ENCODE measurements around the gene LPCAT2.

The LPCAT2 gene

GRCh38 chr16:55508941-55509931 lies at the start of gene LPCAT2:
Gene LPCAT2 (plus strand): TSS chr16:55509072. CDS start chr16:55509182, 110 bp downstream.
- peak; percentile 79 to 88 for DNase-seq (ENCODE audit: low read depth in 1 of 2, low spot score in 1 of 2)
- in situ Hi-C loops (cut with HindIII; ENCODE audit: low pct_unique_long_range_greater_than_20kb, low sequenced_read_pairs), result no loop called here
- TF ChIP-seq JUND (IDR thresholded peaks at IDR 0.05; ENCODE audit: low read depth), result no peak

GRCh38 chr16:55462241-55462640 lies 46.6 kb upstream of the LPCAT2 start:
- no peak for DNase-seq (ENCODE audit: low read depth in 1 of 2, low spot score in 1 of 2)
- in situ Hi-C loops (cut with HindIII; ENCODE audit: low pct_unique_long_range_greater_than_20kb, low sequenced_read_pairs), result no loop called here
- no peak for TF ChIP-seq JUND (IDR thresholded peaks at IDR 0.05; ENCODE audit: low read depth)

- in situ Hi-C loops (cut with HindIII; ENCODE audit: low pct_unique_long_range_greater_than_20kb, low sequenced_read_pairs), result no loop called here
- TF ChIP-seq JUND (IDR thresholded peaks at IDR 0.05; ENCODE audit: low read depth), result no peak
- peak in 1 of 2 experiments; percentile 4 for DNase-seq (ENCODE audit: low read depth in 1 of 2, low spot score in 1 of 2)
Measured at GRCh38 chr16:55464375-55464774, 44.5 kb upstream of the LPCAT2 start.

DNA sequence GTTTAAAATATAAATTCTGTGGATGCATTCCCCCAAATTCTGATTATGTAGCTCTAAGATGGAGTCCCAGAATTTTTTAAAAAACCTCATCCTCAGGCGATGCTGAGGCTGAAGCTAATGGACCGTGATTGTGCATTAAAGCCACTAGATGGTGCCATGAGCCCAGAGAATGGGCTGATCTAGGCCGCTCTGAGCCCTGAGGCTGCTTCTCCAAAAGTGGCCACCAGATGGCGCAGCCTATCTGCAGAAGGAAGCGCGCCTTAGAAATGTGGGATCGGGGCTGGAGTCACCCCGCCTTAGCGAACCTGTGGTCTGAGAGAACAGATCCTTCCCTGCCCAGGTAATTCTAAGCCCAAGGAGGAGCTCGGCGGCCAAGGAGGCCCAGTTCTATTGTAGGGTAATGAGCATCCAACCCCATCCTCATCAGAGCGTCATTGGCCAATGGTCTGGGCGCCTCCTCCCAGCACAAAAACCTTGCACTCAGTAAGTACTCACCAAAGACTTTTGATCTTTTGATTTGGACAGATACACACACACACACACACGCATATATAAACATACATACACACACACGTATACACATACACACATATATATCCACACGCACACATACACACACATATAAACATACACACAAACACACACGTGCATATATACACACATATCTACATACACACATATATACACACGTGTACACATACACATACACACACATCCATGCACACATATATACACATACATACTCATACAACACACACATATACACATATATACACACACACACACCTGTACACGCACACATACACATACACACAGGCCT lies 43.6 kb upstream of the LPCAT2 start:
- no peak for TF ChIP-seq JUND (IDR thresholded peaks at IDR 0.05; ENCODE audit: low read depth)

DNA sequence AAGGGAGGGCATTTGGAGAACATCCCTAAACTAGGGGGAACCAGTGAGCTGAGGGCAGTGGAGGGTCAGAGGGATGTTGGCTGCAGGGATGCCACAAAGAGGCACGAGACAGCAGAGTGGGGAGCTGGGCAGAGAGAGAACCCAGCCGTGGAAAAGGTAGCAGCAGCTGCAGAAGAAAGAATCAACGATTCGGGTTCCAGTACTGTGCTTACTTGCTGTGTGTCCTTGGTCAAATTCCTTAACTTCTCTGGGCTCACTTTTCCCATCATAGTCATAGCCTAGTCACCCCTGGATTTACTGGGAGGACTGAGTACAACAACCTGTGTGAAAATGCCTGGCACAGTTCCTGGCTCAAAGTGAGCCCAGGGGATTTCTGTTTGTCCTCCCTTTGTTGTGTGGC lies 42.7 kb upstream of the LPCAT2 start:
- in situ Hi-C loops (cut with HindIII; ENCODE audit: low pct_unique_long_range_greater_than_20kb, low sequenced_read_pairs), result no loop called here
- DNase-seq (ENCODE audit: low read depth in 1 of 2, low spot score in 1 of 2), result no peak
- no peak for TF ChIP-seq JUND (IDR thresholded peaks at IDR 0.05; ENCODE audit: low read depth)

More for the DNA sequence above, 43.6 kb upstream of the LPCAT2 start:
- in situ Hi-C loops (cut with HindIII; ENCODE audit: low pct_unique_long_range_greater_than_20kb, low sequenced_read_pairs), result no loop called here
- DNase-seq (ENCODE audit: low read depth in 1 of 2, low spot score in 1 of 2), result peak; percentile 45 to 82

GRCh38 chr16:55467898-55468297 lies 41.0 kb upstream of the LPCAT2 start:
- in situ Hi-C loops (cut with HindIII; ENCODE audit: low pct_unique_long_range_greater_than_20kb, low sequenced_read_pairs), result no loop called here
- no peak for DNase-seq (ENCODE audit: low read depth in 1 of 2, low spot score in 1 of 2)
- no peak for TF ChIP-seq JUND (IDR thresholded peaks at IDR 0.05; ENCODE audit: low read depth)

DNA sequence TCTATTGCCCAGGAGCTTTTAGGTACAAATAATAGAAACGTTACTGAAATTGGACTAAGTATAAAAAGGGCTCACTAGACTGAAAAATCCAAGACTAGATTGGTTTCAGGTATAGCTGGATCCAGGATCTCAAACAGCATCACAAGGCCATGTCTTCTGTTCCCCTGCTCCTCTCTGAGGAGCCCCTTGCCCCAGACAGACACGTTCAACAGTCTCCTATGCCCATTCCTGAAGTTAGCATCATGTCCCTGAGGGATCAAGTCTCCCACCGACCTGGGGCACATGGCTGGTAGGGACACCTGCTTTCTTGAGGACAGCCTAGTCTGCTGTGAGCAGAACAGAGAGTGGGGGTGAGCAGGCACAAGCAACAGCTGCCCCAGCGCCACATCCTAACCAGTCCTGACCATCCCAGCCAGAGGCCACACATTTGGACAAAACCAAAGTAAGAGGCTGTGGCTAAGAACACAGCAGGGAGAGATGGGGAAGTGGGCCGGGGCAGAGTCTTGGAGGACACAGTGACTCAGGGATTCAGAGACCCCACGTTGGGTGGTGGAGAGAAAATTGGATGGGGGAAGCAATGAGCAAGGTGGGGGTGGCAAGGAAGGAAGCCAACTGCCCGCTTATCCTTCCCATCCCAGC lies 40.4 kb upstream of the LPCAT2 start:
- DNase-seq (ENCODE audit: low read depth in 1 of 2, low spot score in 1 of 2), result no peak
- no peak for TF ChIP-seq JUND (IDR thresholded peaks at IDR 0.05; ENCODE audit: low read depth)
- in situ Hi-C loops (cut with HindIII; ENCODE audit: low pct_unique_long_range_greater_than_20kb, low sequenced_read_pairs), result no loop called here

DNA sequence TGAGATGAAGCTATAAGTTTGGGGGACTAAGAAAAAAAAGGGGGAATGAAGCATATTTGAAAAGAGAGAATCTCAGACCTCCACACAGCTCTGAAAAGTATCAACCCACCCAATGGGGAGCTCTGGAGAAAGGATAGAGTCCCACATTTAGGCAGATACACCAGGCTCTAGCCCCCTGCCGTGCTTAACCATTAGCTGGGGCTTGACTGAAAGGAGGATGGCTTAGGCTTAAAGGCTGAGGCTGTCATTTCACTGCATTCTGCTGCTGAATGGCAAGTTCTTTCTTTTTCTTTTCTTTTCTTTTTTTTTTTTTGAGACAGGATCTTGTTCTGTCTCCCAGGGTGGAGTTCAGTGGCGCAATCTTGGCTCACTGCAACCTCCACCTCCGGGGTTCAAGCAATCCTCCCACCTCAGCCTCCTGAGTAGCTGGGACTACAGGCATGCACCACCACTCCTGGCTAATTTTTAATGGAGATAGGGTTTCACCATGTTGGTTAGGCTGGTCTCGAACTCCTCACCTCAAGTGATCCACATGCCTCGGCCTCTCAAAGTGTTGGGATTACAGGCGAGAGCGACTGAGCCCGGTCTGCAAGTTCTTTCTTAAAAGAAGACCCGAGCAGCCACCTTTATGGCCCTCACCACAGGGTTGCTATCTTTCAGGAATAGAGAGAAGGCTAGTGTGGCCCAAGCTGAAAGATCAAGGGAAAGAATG lies 38.9 kb upstream of the LPCAT2 start:
- in situ Hi-C loops (cut with HindIII; ENCODE audit: low pct_unique_long_range_greater_than_20kb, low sequenced_read_pairs), result no loop called here
- no peak for TF ChIP-seq JUND (IDR thresholded peaks at IDR 0.05; ENCODE audit: low read depth)
- DNase-seq (ENCODE audit: low read depth in 1 of 2, low spot score in 1 of 2), result no peak

- TF ChIP-seq JUND (IDR thresholded peaks at IDR 0.05; ENCODE audit: low read depth), result no peak
- peak in 1 of 2 experiments; percentile 58 for DNase-seq (ENCODE audit: low read depth in 1 of 2, low spot score in 1 of 2)
- in situ Hi-C loops (cut with HindIII; ENCODE audit: low pct_unique_long_range_greater_than_20kb, low sequenced_read_pairs), result no loop called here
Measured at GRCh38 chr16:55470533-55471371, 38.1 kb upstream of the LPCAT2 start.

DNA sequence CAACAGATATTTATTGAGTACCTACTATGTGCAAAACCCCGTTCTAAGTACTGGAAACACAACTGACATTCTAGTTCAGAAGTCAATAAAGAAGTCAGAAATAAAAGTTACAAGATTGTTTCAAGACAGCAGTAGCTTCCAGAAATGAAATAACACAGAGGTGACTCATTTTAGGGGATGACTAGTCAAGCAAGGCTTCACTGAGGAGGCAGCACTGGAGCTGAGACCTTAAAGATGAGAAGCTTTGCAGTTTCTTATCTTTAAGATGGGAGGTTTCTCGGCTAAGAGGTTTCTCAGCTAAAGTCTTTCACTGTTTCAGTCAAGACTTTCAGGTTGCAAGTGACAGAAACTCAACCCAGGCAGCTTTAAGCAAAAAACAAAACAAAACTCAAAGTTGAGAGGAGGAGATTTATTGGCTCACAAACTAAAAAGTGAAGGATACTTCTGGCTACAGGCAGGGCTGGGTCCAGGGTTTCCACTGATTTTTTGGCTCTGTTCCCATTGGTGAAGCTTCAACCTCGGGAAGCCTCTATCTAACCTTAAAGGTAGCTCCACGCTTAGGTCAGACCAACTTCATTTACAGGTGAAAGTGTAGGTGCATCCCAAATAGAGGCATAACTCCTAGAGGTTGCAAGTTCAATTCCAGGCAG lies 37.3 kb upstream of the LPCAT2 start:
- in situ Hi-C loops (cut with HindIII; ENCODE audit: low pct_unique_long_range_greater_than_20kb, low sequenced_read_pairs), result no loop called here
- TF ChIP-seq JUND (IDR thresholded peaks at IDR 0.05; ENCODE audit: low read depth), result no peak
- no peak for DNase-seq (ENCODE audit: low read depth in 1 of 2, low spot score in 1 of 2)

DNA sequence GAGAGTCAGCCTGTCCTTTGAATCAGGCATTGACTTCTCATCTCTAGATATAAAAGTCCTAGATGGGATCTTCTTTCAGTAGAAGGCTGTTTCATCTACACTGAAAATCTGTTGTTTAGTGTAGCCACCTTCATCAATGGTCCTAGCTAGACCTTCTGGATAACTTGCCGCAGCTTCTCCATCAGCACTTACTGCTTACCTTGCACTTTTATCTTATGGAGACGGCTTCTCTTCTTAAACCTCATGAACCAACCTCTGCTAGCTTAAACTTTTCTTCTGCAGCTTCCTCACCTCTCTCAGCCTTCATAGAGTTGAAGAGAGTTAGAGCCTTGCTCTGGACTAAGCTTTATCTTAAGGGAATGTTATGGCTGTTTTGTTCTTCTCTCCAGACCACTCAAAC lies 35.3 kb upstream of the LPCAT2 start:
- in situ Hi-C loops (cut with HindIII; ENCODE audit: low pct_unique_long_range_greater_than_20kb, low sequenced_read_pairs), result no loop called here
- DNase-seq (ENCODE audit: low read depth in 1 of 2, low spot score in 1 of 2), result no peak
- TF ChIP-seq JUND (IDR thresholded peaks at IDR 0.05; ENCODE audit: low read depth), result no peak

Measured in T47D (cell line).